B cell (primary cell): ENCODE measurements around the gene BHLHE23. TPM values are rescaled to one million over a fixed set of nuclear protein-coding genes. Genes with fewer than 3 reads are reported as not detected.

Experiments used
- ATAC-seq: fragments of 200-7000 bp; cut with Tn5 transposase; one replicate; pipeline ENCODE4 v1.10.0; 2021; ENCODE audit warnings: low read depth, mild to moderate bottlenecking, moderate number of reproducible peaks, moderate library complexity
- CTCF ChIA-PET: fragments of 350-600 bp; sonication (Branson Sonifier 250); formaldehyde crosslinking; loops from one replicate; lab custom pipeline; 2021; ENCODE audit warnings: antibody characterized with exemption, inconsistent platforms; lab: Charles Lee
- POLR2A ChIA-PET: fragments of 350-600 bp; sonication (Branson Sonifier 250); formaldehyde crosslinking; loops from one replicate; lab custom pipeline; 2021; ENCODE audit warnings: antibody characterized with exemption; lab: Charles Lee
- DNase-seq: peaks from one replicate; pipeline ENCODE4 v3.0.0; 2013
- H2AFZ ChIP-seq: 2 replicates; pipeline ENCODE4 v1.6.1; 2012; ENCODE audit warnings: mild to moderate bottlenecking, low read depth, low read length; ENCODE audit not compliant: insufficient read depth, poor library complexity, severe bottlenecking
- H3K27ac ChIP-seq, 2 donors: 1 replicate in 1 of 2; 2 replicates in 1 of 2; pipeline ENCODE4 v1.5.1; 2012 to 2013; ENCODE audit warnings: low read length in 2 of 2, mild to moderate bottlenecking in 2 of 2, moderate library complexity in 1 of 2
- H3K27me3 ChIP-seq, 4 experiments: fragments of 200-600 bp in 1 of 4; sonication (generic) in 1 of 4; replicated peaks in 1 of 4; 1 replicate in 2 of 4; 2 replicates in 2 of 4; pipeline versions ENCODE4 v1.6.1 to v1.7.0; 2013 to 2016; ENCODE audit warnings: low read length in 3 of 4, mild to moderate bottlenecking in 2 of 4, mixed read lengths in 1 of 4, moderate library complexity in 1 of 4; ENCODE audit not compliant: insufficient read depth in 4 of 4, control insufficient read depth in 3 of 4; ENCODE audit errors: control extremely low read depth in 1 of 4
- H3K36me3 ChIP-seq, 2 experiments: replicated peaks in 1 of 2; 1 replicate in 1 of 2; 2 replicates in 1 of 2; pipeline versions ENCODE4 v1.6.1 to v1.7.1; 2013; ENCODE audit warnings: low read length in 1 of 2; ENCODE audit not compliant: insufficient read depth in 2 of 2, control insufficient read depth in 1 of 2; ENCODE audit errors: control extremely low read depth in 1 of 2, extremely low read depth in 1 of 2
- H3K4me1 ChIP-seq, 2 donors: fragments of 200-600 bp in 1 of 2; sonication (generic) in 1 of 2; 1 replicate in 1 of 2; 2 replicates in 1 of 2; pipeline versions ENCODE4 v1.5.1 to v1.6.1; 2013 to 2017; ENCODE audit warnings: low read length in 2 of 2; ENCODE audit not compliant: control insufficient read depth in 2 of 2, insufficient read depth in 2 of 2
- H3K4me2 ChIP-seq: replicated peaks from 2 replicates; pipeline ENCODE3; 2012; ENCODE audit warnings: mild to moderate bottlenecking, low read depth, low read length; ENCODE audit not compliant: poor library complexity, severe bottlenecking
- H3K4me3 ChIP-seq, 5 experiments: fragments of 200-600 bp in 1 of 5; sonication (generic) in 1 of 5; 1 replicate in 3 of 5; 2 replicates in 2 of 5; pipeline versions ENCODE4 v1.5.1 to v1.7.0; 2011 to 2016; ENCODE audit warnings: low read length in 4 of 5, mild to moderate bottlenecking in 4 of 5, low read depth in 2 of 5, control low read depth in 1 of 5, moderate library complexity in 1 of 5; ENCODE audit not compliant: insufficient read depth in 1 of 5; ENCODE audit errors: control extremely low read depth in 1 of 5, extremely low read depth in 1 of 5
- H3K79me2 ChIP-seq: fragments of 200-600 bp; sonication (generic); one replicate; pipeline ENCODE4 v1.6.0; 2016; ENCODE audit warnings: low read length; ENCODE audit not compliant: control insufficient read depth, insufficient read depth
- H3K9ac ChIP-seq: fragments of 200-600 bp; sonication (generic); 2 replicates; pipeline ENCODE4 v1.6.1; 2017; ENCODE audit warnings: mild to moderate bottlenecking, low read length, moderate library complexity
- H3K9me3 ChIP-seq, 3 donors: one replicate each; pipeline versions ENCODE4 v1.6.1 to v1.7.1; 2013; ENCODE audit warnings: low read length in 2 of 3; ENCODE audit not compliant: control insufficient read depth in 2 of 3, insufficient read depth in 1 of 3; ENCODE audit errors: control extremely low read depth in 1 of 3
- H4K20me1 ChIP-seq: 2 replicates; pipeline ENCODE4 v1.6.0; 2012; ENCODE audit warnings: mild to moderate bottlenecking, low read length; ENCODE audit not compliant: insufficient read depth, control insufficient read depth, poor library complexity, severe bottlenecking
- H3K27ac Mint-ChIP-seq: one replicate; pipeline ENCODE4 v1.8.0; 2021; ENCODE audit warnings: mixed read lengths
- H3K27me3 Mint-ChIP-seq: one replicate; pipeline ENCODE4 v1.8.0; 2021; ENCODE audit warnings: mixed read lengths
- H3K4me1 Mint-ChIP-seq: one replicate; pipeline ENCODE4 v1.8.0; 2021; ENCODE audit warnings: mixed read lengths
- H3K4me3 Mint-ChIP-seq: one replicate; pipeline ENCODE4 v1.8.0; 2021; ENCODE audit warnings: mixed read lengths
- H3K9me3 Mint-ChIP-seq: one replicate; pipeline ENCODE4 v1.8.0; 2022; ENCODE audit warnings: mixed read lengths; ENCODE audit not compliant: insufficient read depth
- CTCF ChIP-seq: fragments of 200-600 bp; IDR thresholded peaks from one replicate; pipeline ENCODE4 v1.8.0; 2022; ENCODE audit warnings: antibody characterized with exemption, mild to moderate bottlenecking
- EZH2 ChIP-seq: IDR thresholded peaks from 2 replicates; pipeline ENCODE4 v1.6.1; 2012; ENCODE audit warnings: borderline replicate concordance, low read depth, mild to moderate bottlenecking, moderate library complexity, low read length; ENCODE audit not compliant: insufficient read depth, poor library complexity, severe bottlenecking
- WGBS: methylation state at CpG from one replicate; pipeline ENCODE4 v1.1.5; 2013; ENCODE audit warnings: missing lambda C conversion rate; ENCODE audit not compliant: insufficient coverage; 5-methylcytosine and 5-hydroxymethylcytosine counted together
- intact Hi-C: fragments of 100-400 bp; cut with micrococcal nuclease; formaldehyde crosslinking; loops from one replicate; pipeline ENCODE4 v1.10.0; 2022
- polyA plus RNA-seq: library from polyadenylated mRNA; depleted of rRNA; stranded (reverse); fragments of >200 nt; gene quantifications from 2 replicates; pipeline ENCODE4 v1.2.3, GENCODE V29; 2012
- total RNA-seq, 2 donors: library from RNA; stranded (reverse); fragments of 120-200 nt in 1 of 2; gene quantifications; 1 replicate in 1 of 2; 2 replicates in 1 of 2; pipeline versions ENCODE4 v1.2.3 to v1.2.4, GENCODE V29; 2013 to 2022

The BHLHE23 gene
- total and polyA plus RNA-seq, 2 donors (not counting 1 experiment from before 2014, with no cell fraction given) = not detected

- Mint-ChIP-seq H3K4me1 (no peaks in the 10 kb centered on the region), H3K4me3 (no peak overlapping the region), H3K9me3 (no peaks in the 10 kb centered on the region), H3K27ac (no peak overlapping the region), H3K27me3 (peaks cover 41% of the 10 kb centered on the region)
- DNase-seq (no peak), ATAC-seq (no peak)
- no peak overlapping the region for H2AFZ ChIP-seq
- no peak overlapping the region for H3K4me3 ChIP-seq
- H3K9ac ChIP-seq = no peak overlapping the region
- H3K27ac ChIP-seq = no peak overlapping the region
- 63% methylated on average over 27 of the region's 27 CpGs for WGBS
- H3K79me2 ChIP-seq = no peaks in the 10 kb centered on the region
- ChIA-PET POLR2A (no interaction called here), CTCF (no interaction called here)
- TF ChIP-seq EZH2 (no peak), CTCF (no peak)
- H3K9me3 ChIP-seq = peaks cover 0 to 25% (median 0%) of the 10 kb centered on the region in 3 donors
- no peak overlapping the region for H3K4me2 ChIP-seq
- H4K20me1 ChIP-seq = no peaks in the 10 kb centered on the region
- H3K36me3 ChIP-seq = no peaks in the 10 kb centered on the region
- peaks cover 0 to 67% (median 20%) of the 10 kb centered on the region in 4 experiments for H3K27me3 ChIP-seq
- intact Hi-C loops = no loop called here
- H3K4me1 ChIP-seq = peaks cover 7 to 8% of the 10 kb centered on the region in 2 donors
These were observed 20.6 kb upstream of the BHLHE23 start for GRCh38 chr20:63027221-63027921.

GRCh38 chr20:63026582-63027165, 19.9 kb upstream of the BHLHE23 start:
- no peak overlapping the region for H3K4me3 Mint-ChIP-seq
- ATAC-seq = no peak
- peaks cover 0 to 24% (median 0%) of the 10 kb centered on the region in 3 donors for H3K9me3 ChIP-seq
- TF ChIP-seq EZH2 (no peak), CTCF (no peak)
- no peak for DNase-seq
- H3K4me2 ChIP-seq = no peak overlapping the region
- H3K27ac ChIP-seq = no peak overlapping the region
- H3K27me3 Mint-ChIP-seq = peaks cover 42% of the 10 kb centered on the region
- H3K9me3 Mint-ChIP-seq = no peaks in the 10 kb centered on the region
- H3K27ac Mint-ChIP-seq = no peak overlapping the region
- no peaks in the 10 kb centered on the region for H3K4me1 Mint-ChIP-seq
- H2AFZ ChIP-seq = no peak overlapping the region
- H3K27me3 ChIP-seq = peaks cover 0 to 64% (median 20%) of the 10 kb centered on the region in 4 experiments
- peaks cover 7 to 8% of the 10 kb centered on the region in 2 donors for H3K4me1 ChIP-seq
- ChIA-PET POLR2A (no interaction called here), CTCF (no interaction called here)
- 83% methylated on average over 12 of the region's 13 CpGs for WGBS
- H3K36me3 ChIP-seq = no peaks in the 10 kb centered on the region
- H4K20me1 ChIP-seq = no peaks in the 10 kb centered on the region
- no peak overlapping the region for H3K9ac ChIP-seq
- intact Hi-C loops = no loop called here
- no peak overlapping the region for H3K4me3 ChIP-seq
- no peaks in the 10 kb centered on the region for H3K79me2 ChIP-seq
